Coronary artery (tissue), 2 donors: ENCODE measurements around the gene HSPB9.

ENCODE experiments used
- DNase-seq: peaks from one replicate; pipeline ENCODE4 v3.0.0-alpha.2; 2017; ENCODE audit warnings: low spot score
- H3K27ac ChIP-seq, 2 donors: fragments of 200-600 bp; sonication (generic); one replicate each; pipeline ENCODE4 v1.5.1; 2016 to 2019
- H3K4me3 ChIP-seq: fragments of 200-600 bp; sonication (generic); 2 replicates; pipeline ENCODE4 v1.5.1; 2016; ENCODE audit warnings: mild to moderate bottlenecking, moderate library complexity
- CTCF ChIP-seq: fragments of 200-600 bp; sonication (generic); IDR thresholded peaks from one replicate; pipeline ENCODE4 v1.5.1; 2019; ENCODE audit warnings: antibody characterized with exemption

The HSPB9 gene

GRCh38 chr17:42163696-42164407 is 41.2 kb downstream of the HSPB9 start:
- Histone ChIP-seq H3K27ac (no peak overlapping the region), H3K4me3 (no peak overlapping the region)
- no peak for TF ChIP-seq CTCF
- DNase-seq: no peak

- Histone ChIP-seq H3K27ac (no peak overlapping the region), H3K4me3 (no peak overlapping the region)
- no peak for TF ChIP-seq CTCF
- no peak for DNase-seq
These were observed 43.1 kb downstream of the HSPB9 start for GRCh38 chr17:42165751-42166150.

GRCh38 chr17:42166196-42166763 is 43.7 kb downstream of the HSPB9 start:
- Histone ChIP-seq H3K4me3 (no peak overlapping the region), H3K27ac (no peak overlapping the region)
- no peak for TF ChIP-seq CTCF
- no peak for DNase-seq

GRCh38 chr17:42167807-42168206 is 45.2 kb downstream of the HSPB9 start:
- TF ChIP-seq CTCF: no peak
- no peak for DNase-seq
- H3K27ac ChIP-seq: no peak overlapping the region
- no peak overlapping the region for H3K4me3 ChIP-seq

- no peak for TF ChIP-seq CTCF
- no peak for DNase-seq
- Histone ChIP-seq H3K27ac (no peak overlapping the region), H3K4me3 (no peak overlapping the region)
These were observed 46.7 kb downstream of the HSPB9 start for GRCh38 chr17:42169351-42169750.

GRCh38 chr17:42171831-42172230 is 49.2 kb downstream of the HSPB9 start:
- Histone ChIP-seq H3K4me3 (no peak overlapping the region), H3K27ac (no peak overlapping the region)
- DNase-seq: no peak
- TF ChIP-seq CTCF: no peak
